HG03432 (cell line): ENCODE results near the gene ZRANB1.

ENCODE experiments used
- ATAC-seq: cut with Tn5 transposase; IDR thresholded peaks from one replicate; pipeline ENCODE4 v1.9.1; 2021; ENCODE audit warnings: mild to moderate bottlenecking, moderate library complexity; ENCODE audit not compliant: unreplicated experiment

ZRANB1 gene

GRCh38 chr10:124993345-124993708 lies 51.4 kb downstream of the ZRANB1 start:
- ATAC-seq, result no peak

DNA sequence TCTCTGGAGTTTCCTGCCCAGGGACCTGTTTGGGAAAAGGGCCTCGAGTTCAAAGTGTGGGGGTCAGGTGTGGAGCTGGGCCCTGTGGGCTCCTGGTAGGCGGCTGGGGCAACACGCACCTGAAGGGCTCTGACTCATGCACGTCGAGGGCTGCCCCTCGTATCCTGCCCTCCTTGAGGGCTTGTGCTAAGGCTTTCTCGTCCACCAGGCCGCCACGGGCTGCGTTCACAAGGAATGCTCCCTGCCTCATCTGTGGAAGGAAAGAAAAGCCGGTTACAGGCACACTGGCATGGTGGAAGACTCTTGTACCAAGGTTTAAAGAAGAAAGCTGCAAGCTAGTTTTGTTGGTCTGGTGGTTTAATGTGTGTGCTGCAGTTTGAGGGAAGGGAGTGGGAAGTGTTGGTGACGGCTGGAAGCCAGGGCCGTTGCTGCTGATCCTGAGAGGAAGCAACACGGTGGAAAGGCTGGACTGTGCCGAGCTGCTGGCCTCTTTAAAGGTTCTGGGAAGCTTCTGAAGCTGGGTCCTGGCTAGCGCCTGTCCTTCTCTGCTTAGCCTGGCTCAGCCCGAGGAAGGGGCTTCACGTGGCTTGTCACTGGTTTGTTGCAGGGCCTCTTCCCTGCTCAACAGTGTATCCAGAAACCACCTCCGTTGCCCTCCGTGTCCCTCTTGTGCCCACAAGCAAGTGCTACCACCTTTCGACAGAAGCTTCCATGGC lies 52.0 kb downstream of the ZRANB1 start:
- no peak for ATAC-seq

DNA sequence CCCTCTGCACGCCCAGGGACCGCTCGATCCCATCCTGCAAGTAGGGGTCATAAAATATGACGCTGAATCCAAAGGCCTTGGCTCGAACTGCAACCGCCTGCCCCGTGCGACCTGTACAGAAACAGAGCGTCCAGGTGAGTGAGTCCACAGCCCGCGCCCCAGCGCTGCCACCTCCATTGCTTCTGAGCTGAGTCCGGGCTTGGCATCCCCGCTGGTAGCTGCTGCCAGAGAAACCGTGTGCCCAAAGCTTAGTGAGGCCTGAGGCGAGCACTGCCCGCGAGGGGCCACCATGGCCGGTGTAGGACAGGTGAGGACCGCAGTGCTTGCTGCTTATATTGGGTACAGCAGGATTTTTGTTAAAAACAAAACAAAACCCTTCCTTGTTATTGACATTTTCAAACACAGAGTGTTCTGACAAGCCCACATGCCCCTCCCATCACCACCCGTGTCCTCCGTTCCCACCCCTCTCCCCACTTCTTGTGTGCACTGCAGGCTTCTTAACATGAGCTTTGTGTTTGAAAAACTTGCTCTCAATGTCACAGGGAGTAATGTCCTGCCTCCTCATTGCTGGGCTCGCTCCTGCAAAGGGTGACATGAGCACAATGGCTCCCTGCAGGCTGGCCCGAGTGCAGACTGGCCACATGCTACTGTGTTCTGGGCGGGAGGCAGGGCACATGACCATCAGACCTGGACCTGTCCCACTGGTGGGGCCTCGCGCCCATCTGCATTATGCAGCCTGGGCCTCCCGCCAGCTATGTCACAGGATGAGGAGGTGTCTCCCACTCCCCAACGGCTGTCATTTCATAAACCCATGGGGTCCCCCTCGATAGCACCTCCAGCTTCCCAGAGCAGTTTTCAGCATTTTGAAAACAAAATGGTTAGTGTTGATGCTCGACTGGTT lies 52.9 kb downstream of the ZRANB1 start:
- ATAC-seq, result no peak

- no peak for ATAC-seq
These were observed 53.7 kb downstream of the ZRANB1 start for GRCh38 chr10:124995605-124996004.

- no peak for ATAC-seq
These were observed 54.4 kb downstream of the ZRANB1 start for GRCh38 chr10:124996127-124996853.

GRCh38 chr10:124996854-124997215 lies 54.9 kb downstream of the ZRANB1 start:
- no peak for ATAC-seq

GRCh38 chr10:124997306-124997705 lies 55.4 kb downstream of the ZRANB1 start:
- no peak for ATAC-seq

GRCh38 chr10:124997771-124998623 lies 56.1 kb downstream of the ZRANB1 start:
- no peak for ATAC-seq

GRCh38 chr10:124998624-124999291 lies 56.8 kb downstream of the ZRANB1 start:
- ATAC-seq, result no peak

GRCh38 chr10:124999433-125000365 lies 57.8 kb downstream of the ZRANB1 start:
- no peak for ATAC-seq

DNA sequence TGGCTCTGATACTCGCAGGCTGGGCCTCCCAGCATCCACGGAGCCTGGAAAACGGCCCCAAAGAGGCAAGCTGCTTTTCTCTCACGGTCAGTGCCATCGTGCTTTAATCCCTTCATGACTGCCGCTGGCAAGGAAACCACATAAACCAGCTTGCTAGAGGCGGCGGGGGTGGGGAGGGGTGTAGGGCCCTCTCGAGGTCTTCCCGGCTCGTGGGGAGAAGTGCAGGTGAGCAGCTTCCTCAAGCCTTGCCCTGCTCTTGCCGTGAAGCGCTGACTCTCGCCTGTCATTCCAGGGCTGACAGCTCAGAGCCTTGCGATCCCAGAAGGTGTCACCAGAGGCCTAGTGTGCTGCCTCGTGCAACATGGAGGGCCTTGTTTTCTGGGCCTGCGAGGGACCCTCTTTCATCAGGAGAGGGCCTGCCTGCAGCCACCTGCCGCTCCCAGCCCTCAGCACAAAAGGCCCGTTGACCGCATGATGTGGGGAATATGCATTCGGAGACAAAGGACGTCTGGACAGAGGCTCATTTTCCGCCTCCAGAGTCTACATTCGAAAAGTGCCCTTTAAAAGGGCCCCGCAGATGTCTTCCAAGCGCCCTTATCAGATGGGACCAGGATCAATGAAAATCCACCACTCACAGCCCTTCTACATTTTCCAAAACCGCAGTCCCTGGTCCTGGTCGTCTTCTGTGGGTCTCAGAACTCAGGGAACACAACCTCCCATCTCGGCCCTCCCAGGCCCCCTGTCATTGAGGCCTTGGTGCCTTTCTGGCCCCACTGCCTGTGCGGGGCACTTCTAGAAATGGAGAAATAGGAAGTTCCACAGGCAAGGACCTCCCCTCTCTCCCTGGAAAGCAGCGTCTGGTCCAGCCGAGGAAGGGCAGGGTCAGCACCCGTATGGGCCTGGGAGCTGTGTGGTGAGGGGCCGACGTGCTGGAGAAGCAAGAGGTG lies 58.7 kb downstream of the ZRANB1 start:
- ATAC-seq, result no peak

GRCh38 chr10:125001313-125002046 lies 59.6 kb downstream of the ZRANB1 start:
- ATAC-seq, result no peak

DNA sequence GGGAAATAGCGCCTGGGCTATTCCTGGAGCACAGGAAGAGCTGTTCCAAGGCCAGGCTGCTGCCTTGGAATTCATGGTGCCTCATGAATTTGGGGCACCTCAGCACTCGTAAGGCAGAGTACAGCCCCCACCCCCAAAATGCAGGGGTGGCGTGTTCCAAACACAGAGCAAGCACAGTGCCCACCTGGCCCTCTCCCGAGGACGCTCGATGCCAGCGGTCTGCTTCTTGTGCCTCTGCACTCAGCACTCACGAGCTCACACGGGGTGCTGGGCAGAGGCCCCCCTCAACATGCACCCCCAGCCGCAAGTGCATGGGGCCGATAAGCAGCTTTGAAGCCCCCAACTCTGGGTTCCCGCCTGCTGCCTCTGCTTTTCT lies 60.1 kb downstream of the ZRANB1 start:
- no peak for ATAC-seq

DNA sequence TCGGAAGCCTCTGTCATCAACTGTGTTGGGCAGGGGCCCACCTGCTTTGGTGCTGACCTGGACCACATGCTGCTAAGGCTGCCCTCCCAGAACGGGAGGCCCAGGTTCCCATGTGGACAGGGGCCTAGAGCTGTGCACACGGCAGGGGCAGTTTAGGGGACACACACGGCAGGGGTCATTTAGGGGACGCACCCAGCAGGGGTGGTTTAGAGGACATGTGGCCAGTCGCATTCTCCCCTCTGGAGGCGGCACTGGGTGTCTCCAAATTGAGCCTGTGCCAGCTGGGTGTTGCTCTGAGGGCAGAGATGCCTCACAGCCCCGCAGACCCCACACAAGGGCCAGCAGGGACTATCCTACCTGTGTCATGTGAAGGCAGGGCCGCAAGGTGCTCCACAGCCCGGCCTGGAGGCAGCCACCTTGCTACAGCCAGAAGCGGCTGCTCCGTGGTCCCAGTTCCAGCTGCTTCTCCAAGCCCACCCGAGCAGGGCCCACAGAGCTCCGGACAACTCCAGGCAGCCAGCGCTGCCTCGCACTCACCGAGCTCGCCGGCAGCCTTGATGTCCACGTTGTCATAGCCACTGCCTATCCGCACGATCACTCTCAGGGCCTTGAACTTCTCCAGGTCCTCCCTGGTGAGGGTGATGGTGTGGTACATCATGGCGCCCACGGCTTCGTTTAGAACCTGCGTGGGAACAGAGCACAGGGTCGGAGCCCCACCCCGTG lies 60.7 kb downstream of the ZRANB1 start:
- no peak for ATAC-seq

DNA sequence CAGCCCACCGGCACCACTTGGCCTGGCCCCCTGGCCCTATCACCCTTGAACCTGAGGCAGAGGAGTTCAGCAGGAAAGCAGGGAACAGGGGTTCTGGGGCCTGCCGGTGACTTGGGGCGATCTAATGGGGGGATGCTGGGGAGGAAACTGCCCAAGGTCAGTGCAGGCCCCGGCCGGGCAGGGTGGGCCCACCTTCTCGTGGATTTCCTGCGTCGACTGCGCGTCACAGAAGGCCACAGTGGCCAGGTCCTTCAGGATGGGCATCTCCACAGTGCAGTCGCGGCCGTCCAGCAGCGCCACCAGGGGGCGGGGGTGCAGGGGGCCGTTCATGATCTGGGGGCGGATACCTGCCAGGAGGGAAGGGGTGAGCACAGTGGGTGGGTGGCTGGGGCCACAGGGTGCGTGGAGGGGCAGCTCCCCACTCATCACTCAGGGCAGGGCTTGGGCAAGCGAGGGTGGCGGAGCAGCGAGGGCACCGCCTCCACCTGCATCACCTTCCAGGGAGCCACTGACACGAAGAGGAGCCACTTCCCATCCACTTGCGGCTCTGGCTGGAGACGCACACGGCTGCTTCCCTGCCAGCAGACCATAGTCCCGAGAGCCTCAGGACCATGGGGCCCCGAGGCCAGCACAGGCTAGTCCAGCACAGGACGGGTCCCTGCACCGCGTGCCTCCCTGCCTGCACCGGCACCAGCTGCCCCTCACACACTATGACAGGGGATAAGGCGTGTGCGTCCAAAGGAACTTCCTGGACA lies 61.4 kb downstream of the ZRANB1 start:
- ATAC-seq, result no peak

- no peak for ATAC-seq
These were observed 62.1 kb downstream of the ZRANB1 start for GRCh38 chr10:125003901-125004467.
